Measurements from ENCODE around the gene DPT.
"Not testable (repeated sequence)": the region's sequence is repeated elsewhere in the genome, so short reads cannot be mapped to it uniquely, and the experiment has no call there.

GRCh38 chr1:168769893-168770292 lies 40.9 kb upstream of the DPT start:
- not testable (repeated sequence) for TF ChIP-seq POLR2AphosphoS5, POU2F2, POLR2A (IDR thresholded peaks at IDR 0.05; ENCODE audit: low read depth, low read length)
